Measurements from ENCODE around the gene LITAF.

GRCh38 chr16:11611871-11612664, 25.3 kb upstream of the LITAF start:
- TF ChIP-seq EZH2phosphoT487 (IDR thresholded peaks at IDR 0.05; ENCODE audit: insufficient read depth, low read depth) (no peak), EZH2 (IDR thresholded peaks at IDR 0.05; ENCODE audit: insufficient read depth, poor library complexity, severe bottlenecking) (no peak)
